Liver (tissue), 9 donors: ENCODE data around the gene PAK4. TPM values are rescaled to one million over a fixed set of nuclear protein-coding genes. Genes with fewer than 3 reads are reported as not detected.

Experiments
- DNase-seq: peaks from one replicate; pipeline ENCODE4 v3.0.0-alpha.2; 2017; ENCODE audit warnings: low spot score
- H3K27ac ChIP-seq, 2 donors: one replicate each; pipeline ENCODE4 v1.7.0; 2013; ENCODE audit warnings: inconsistent platforms in 2 of 2, low read length in 2 of 2, control low read depth in 1 of 2, low read depth in 1 of 2, mild to moderate bottlenecking in 1 of 2
- H3K27me3 ChIP-seq, 4 donors: one replicate each; pipeline versions ENCODE4 v1.6.1 to v1.7.0; 2013; ENCODE audit warnings: low read length in 3 of 4, inconsistent platforms in 1 of 4, mild to moderate bottlenecking in 1 of 4, moderate library complexity in 1 of 4; ENCODE audit not compliant: control insufficient read depth in 4 of 4, insufficient read depth in 4 of 4
- H3K36me3 ChIP-seq, 4 donors: one replicate each; pipeline versions ENCODE4 v1.6.1 to v1.7.0; 2013; ENCODE audit warnings: low read length in 3 of 4, mild to moderate bottlenecking in 3 of 4, low read depth in 1 of 4, moderate library complexity in 1 of 4; ENCODE audit not compliant: control insufficient read depth in 4 of 4, insufficient read depth in 3 of 4
- H3K4me1 ChIP-seq, 4 donors: one replicate each; pipeline versions ENCODE4 v1.6.1 to v1.7.0; 2013; ENCODE audit warnings: low read length in 3 of 4, mild to moderate bottlenecking in 3 of 4, moderate library complexity in 1 of 4; ENCODE audit not compliant: control insufficient read depth in 4 of 4, insufficient read depth in 4 of 4
- H3K4me3 ChIP-seq, 3 donors: one replicate each; pipeline versions ENCODE4 v1.6.1 to v1.7.0; 2013; ENCODE audit warnings: low read length in 3 of 3, control low read depth in 1 of 3, low read depth in 1 of 3, mild to moderate bottlenecking in 1 of 3
- H3K9ac ChIP-seq, 2 donors: one replicate each; pipeline ENCODE4 v1.7.0; 2013; ENCODE audit warnings: low read length in 2 of 2, mild to moderate bottlenecking in 2 of 2, moderate library complexity in 2 of 2, control low read depth in 1 of 2, low read depth in 1 of 2
- H3K9me3 ChIP-seq, 4 donors: one replicate each; pipeline versions ENCODE4 v1.6.1 to v1.7.0; 2013; ENCODE audit warnings: low read length in 3 of 4; ENCODE audit not compliant: control insufficient read depth in 4 of 4
- HNF4G ChIP-seq: IDR thresholded peaks from 2 replicates; pipeline ENCODE4 v1.6.1; 2016; ENCODE audit warnings: antibody characterized with exemption
- NR2F2 ChIP-seq: IDR thresholded peaks from 2 replicates; pipeline ENCODE4 v1.6.1; 2016; ENCODE audit warnings: antibody characterized with exemption
- SP1 ChIP-seq: IDR thresholded peaks from 2 replicates; pipeline ENCODE4 v1.6.1; 2018; ENCODE audit warnings: antibody characterized with exemption, mild to moderate bottlenecking
- WGBS: extraction: QIAGEN DNeasy Blood & Tissue Kit; methylation state at CpG from one replicate; pipeline ENCODE4 v1.1.7; 2013; 5-methylcytosine and 5-hydroxymethylcytosine counted together
- polyA plus RNA-seq, 2 donors: library from polyadenylated mRNA; stranded (reverse) in 1 of 2; unstranded in 1 of 2; fragments of 200-250 nt in 1 of 2; fragments of >200 nt in 1 of 2; fragmentation: Nextera tagmentation in 1 of 2; extraction: Ambion mirVana in 1 of 2; gene quantifications; one replicate each; pipeline versions ENCODE4 v1.2.1 to v1.2.3, GENCODE V29; 2013 to 2015
- total RNA-seq, 2 donors: library from RNA; depleted of rRNA; stranded (reverse); fragments of >200 nt; gene quantifications; one replicate each; pipeline ENCODE4 v1.2.3, GENCODE V29; 2014
- TF ChIP-seq, protein P1 (sequence below): IDR thresholded peaks from 2 replicates; pipeline ENCODE4 v1.6.1; 2016; ENCODE audit warnings: antibody characterized with exemption, mild to moderate bottlenecking
- TF ChIP-seq, protein P2 (sequence below): IDR thresholded peaks from 2 replicates; pipeline ENCODE4 v1.6.1; 2016; ENCODE audit warnings: antibody characterized with exemption
- TF ChIP-seq, protein P3 (sequence below): fragments of 150-350 bp; IDR thresholded peaks from 2 replicates; pipeline ENCODE4 v1.5.1; 2017; ENCODE audit warnings: improper control_type of control experiment, low read depth, low read length; ENCODE audit not compliant: missing input control
- TF ChIP-seq, protein P4 (sequence below): IDR thresholded peaks from 2 replicates; pipeline ENCODE4 v1.6.1; 2016; ENCODE audit warnings: antibody characterized with exemption
- donor health status: healthy.
- donor health status: healthy.
- donor health status: healthy.
- donor health status: healthy.
- donor health status: healthy.

PAK4 gene
- total and polyA plus RNA-seq, 4 donors = 5.4 to 16.6 (median 7.7) TPM

DNA sequence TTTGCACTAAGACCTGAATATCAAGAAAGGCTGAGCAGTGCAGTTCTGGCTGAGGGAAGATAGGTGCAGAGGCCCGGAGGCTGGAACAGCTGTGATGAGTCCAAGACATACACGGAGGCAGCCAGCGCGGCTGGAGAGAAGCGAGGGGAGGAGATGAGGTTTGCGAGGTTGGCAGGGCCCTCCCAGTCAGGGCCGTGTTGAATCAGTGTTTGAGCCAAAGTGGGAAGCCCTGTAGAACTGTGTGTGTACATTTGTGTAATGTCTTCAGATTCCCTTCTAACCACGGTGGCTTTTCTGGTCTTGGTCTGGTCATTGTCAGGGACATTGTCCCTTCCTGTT, 34.9 kb downstream of the PAK4 start (continued):
- TF ChIP-seq, protein P1, sequence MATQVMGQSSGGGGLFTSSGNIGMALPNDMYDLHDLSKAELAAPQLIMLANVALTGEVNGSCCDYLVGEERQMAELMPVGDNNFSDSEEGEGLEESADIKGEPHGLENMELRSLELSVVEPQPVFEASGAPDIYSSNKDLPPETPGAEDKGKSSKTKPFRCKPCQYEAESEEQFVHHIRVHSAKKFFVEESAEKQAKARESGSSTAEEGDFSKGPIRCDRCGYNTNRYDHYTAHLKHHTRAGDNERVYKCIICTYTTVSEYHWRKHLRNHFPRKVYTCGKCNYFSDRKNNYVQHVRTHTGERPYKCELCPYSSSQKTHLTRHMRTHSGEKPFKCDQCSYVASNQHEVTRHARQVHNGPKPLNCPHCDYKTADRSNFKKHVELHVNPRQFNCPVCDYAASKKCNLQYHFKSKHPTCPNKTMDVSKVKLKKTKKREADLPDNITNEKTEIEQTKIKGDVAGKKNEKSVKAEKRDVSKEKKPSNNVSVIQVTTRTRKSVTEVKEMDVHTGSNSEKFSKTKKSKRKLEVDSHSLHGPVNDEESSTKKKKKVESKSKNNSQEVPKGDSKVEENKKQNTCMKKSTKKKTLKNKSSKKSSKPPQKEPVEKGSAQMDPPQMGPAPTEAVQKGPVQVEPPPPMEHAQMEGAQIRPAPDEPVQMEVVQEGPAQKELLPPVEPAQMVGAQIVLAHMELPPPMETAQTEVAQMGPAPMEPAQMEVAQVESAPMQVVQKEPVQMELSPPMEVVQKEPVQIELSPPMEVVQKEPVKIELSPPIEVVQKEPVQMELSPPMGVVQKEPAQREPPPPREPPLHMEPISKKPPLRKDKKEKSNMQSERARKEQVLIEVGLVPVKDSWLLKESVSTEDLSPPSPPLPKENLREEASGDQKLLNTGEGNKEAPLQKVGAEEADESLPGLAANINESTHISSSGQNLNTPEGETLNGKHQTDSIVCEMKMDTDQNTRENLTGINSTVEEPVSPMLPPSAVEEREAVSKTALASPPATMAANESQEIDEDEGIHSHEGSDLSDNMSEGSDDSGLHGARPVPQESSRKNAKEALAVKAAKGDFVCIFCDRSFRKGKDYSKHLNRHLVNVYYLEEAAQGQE = no peak

DNA sequence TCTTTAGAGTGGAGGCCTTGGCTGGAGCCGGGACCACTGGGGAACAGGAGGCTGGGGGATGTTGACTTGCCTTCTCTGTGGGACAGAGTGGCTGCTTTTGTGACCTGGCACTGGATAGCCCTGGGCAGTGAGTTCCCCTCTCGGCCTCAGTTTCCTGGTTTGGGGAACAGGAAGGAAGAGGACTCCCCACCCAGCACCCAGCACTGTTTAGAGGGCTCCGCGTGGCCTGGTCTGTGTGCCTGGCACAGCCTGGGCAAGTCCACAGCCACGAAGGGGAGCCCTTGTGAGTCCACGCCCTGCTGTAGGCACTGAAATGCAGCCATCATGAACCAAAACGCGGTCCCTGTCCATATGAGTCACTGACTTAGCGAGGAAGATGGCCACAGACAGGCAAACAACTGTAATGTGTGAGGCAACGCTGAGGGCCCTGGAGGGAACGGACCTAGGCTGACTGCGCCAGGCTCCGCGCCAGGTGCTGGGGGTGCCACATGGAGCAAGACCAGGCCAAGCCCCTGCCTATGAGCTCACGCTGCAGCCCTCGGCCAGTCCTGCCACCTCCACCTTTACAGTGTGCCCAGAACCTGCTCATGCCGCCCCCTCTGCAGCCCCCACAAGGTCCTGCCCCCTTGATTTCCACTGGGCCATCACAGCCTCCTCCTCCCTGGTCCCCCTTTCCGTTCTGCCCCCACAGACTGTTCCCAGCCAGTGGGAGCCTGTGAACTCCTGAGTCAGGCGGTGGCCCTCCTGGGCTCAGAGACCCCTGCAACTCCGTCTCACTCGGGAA, 35.5 kb downstream of the PAK4 start:
- H3K27me3 ChIP-seq = no peaks in the 10 kb centered on the region
- H3K4me1 ChIP-seq = peaks cover 15 to 39% (median 35%) of the 10 kb centered on the region in 4 donors
- no peaks in the 10 kb centered on the region for H3K9me3 ChIP-seq
- H3K9ac ChIP-seq = no peak overlapping the region
- no peak overlapping the region for H3K27ac ChIP-seq
- no peak overlapping the region for H3K4me3 ChIP-seq
- H3K36me3 ChIP-seq = no peaks in the 10 kb centered on the region
- no peak for DNase-seq
- 86% methylated on average over 21 of the region's 21 CpGs for WGBS
- no peak for TF ChIP-seq HNF4G
- TF ChIP-seq, protein P2, sequence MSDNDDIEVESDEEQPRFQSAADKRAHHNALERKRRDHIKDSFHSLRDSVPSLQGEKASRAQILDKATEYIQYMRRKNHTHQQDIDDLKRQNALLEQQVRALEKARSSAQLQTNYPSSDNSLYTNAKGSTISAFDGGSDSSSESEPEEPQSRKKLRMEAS = no peak
- TF ChIP-seq, protein P3, sequence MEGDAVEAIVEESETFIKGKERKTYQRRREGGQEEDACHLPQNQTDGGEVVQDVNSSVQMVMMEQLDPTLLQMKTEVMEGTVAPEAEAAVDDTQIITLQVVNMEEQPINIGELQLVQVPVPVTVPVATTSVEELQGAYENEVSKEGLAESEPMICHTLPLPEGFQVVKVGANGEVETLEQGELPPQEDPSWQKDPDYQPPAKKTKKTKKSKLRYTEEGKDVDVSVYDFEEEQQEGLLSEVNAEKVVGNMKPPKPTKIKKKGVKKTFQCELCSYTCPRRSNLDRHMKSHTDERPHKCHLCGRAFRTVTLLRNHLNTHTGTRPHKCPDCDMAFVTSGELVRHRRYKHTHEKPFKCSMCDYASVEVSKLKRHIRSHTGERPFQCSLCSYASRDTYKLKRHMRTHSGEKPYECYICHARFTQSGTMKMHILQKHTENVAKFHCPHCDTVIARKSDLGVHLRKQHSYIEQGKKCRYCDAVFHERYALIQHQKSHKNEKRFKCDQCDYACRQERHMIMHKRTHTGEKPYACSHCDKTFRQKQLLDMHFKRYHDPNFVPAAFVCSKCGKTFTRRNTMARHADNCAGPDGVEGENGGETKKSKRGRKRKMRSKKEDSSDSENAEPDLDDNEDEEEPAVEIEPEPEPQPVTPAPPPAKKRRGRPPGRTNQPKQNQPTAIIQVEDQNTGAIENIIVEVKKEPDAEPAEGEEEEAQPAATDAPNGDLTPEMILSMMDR = no peak
- TF ChIP-seq, protein P4, sequence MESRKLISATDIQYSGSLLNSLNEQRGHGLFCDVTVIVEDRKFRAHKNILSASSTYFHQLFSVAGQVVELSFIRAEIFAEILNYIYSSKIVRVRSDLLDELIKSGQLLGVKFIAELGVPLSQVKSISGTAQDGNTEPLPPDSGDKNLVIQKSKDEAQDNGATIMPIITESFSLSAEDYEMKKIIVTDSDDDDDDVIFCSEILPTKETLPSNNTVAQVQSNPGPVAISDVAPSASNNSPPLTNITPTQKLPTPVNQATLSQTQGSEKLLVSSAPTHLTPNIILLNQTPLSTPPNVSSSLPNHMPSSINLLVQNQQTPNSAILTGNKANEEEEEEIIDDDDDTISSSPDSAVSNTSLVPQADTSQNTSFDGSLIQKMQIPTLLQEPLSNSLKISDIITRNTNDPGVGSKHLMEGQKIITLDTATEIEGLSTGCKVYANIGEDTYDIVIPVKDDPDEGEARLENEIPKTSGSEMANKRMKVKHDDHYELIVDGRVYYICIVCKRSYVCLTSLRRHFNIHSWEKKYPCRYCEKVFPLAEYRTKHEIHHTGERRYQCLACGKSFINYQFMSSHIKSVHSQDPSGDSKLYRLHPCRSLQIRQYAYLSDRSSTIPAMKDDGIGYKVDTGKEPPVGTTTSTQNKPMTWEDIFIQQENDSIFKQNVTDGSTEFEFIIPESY = no peak
- no peak for TF ChIP-seq NR2F2
- TF ChIP-seq, protein P1 = no peak
- no peak for TF ChIP-seq SP1
